HG03565 (cell line): Measurements from ENCODE around the gene BORCS8.
"Not testable (repeated sequence)": the region's sequence is repeated elsewhere in the genome, so short reads cannot be mapped to it uniquely, and the experiment has no call there.

Experiments
- ATAC-seq: cut with Tn5 transposase; IDR thresholded peaks from one replicate; pipeline ENCODE4 v1.9.1; 2021; ENCODE audit warnings: mild to moderate bottlenecking, moderate library complexity; ENCODE audit not compliant: unreplicated experiment

Gene BORCS8

GRCh38 chr19:19151418-19151817 is 40.5 kb downstream of the BORCS8 start:
- ATAC-seq: no peak

DNA sequence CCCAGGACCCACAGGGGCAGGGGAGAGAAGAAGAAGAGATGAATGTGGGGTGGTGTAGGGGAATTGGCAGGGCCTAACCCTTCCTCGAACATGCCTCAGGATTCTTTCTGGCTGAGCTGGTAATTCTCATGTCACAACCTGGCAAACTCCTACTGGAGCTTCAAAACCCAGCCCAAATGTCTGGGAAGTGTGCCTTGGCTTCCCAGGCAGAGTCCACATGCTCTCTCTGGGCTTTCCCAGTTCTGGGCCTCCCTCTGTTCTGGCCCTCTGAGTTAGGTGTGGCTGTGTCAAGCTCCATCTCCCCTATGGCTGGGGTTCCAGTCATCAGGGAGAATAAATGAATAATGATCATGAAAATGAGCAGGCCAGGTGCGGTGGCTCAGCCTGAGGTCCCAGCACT is 42.5 kb downstream of the BORCS8 start:
- no peak for ATAC-seq

GRCh38 chr19:19148504-19148903 is 43.4 kb downstream of the BORCS8 start:
- ATAC-seq: not testable (repeated sequence)

- no peak for ATAC-seq
Measured at GRCh38 chr19:19147344-19147743, 44.6 kb downstream of the BORCS8 start.

- no peak for ATAC-seq
Measured at GRCh38 chr19:19146865-19147264, 45.1 kb downstream of the BORCS8 start.

DNA sequence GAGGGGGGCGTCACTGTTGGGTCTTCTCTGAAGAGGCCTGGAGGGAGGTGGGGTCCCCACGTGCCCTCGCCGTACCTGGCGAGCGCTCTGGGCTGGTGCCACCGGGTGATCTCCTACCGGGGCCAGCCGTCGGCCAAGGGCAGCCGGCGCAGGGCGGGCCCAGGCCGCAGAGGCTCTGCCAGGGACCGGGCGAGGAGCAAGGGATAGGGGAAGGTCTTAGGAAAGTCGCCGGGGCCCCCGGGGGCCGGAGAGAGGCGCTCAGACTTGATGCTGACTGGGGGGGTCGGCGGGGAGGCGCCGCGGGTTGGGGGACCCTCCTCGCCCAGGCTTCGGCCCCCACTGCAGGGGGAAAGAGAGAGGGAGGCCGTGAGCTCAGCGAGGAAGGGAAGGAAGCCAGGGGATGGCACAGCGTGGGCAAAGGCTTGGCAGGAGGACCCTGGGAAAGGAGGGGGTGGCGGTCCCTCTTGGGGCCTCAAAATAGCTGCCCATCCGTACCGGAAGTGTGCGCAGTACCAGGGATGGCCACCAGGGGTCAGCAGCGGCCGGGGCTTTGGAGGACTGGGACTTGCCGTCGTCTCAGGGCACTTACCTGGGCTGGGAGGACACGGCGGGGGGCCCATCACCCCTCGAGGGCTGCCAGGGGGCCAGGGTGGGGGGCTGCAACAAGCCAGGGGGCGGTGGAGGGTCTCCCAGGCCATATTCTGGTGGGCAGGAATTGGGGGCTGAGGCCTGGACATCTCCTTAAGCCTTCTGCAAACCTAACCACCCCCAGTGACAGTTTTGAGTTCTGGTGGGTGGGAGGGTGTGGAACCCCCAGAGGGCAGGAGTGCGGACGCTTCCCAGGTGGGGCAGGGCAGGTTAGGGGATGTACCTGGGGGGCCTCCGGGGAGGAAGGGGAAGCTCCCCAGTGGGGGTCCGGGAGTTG is 46.0 kb downstream of the BORCS8 start:
- ATAC-seq: no peak

DNA sequence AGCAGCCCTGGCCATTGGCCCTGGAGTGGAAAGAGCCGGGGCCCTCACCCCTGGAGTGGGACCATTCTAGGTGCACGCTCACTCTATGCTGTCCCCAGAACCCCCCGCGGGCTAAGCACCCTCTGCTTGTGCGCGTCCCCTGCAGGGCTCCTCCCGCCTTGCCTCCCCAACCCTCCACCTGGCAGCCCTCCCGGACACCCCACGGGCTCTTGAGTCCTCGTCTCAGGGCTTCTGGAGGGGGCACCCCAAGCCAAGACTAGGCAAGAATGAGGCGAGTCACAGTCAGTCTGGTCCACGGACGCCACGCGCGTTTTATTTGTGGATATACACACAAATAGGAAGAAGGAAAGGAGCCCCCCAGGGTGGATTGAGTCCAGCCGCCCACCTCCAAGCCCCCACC is 46.7 kb downstream of the BORCS8 start:
- ATAC-seq: no peak

GRCh38 chr19:19142347-19142746 is 49.6 kb downstream of the BORCS8 start:
- no peak for ATAC-seq

GRCh38 chr19:19140476-19140875 is 51.5 kb downstream of the BORCS8 start:
- ATAC-seq: no peak

DNA sequence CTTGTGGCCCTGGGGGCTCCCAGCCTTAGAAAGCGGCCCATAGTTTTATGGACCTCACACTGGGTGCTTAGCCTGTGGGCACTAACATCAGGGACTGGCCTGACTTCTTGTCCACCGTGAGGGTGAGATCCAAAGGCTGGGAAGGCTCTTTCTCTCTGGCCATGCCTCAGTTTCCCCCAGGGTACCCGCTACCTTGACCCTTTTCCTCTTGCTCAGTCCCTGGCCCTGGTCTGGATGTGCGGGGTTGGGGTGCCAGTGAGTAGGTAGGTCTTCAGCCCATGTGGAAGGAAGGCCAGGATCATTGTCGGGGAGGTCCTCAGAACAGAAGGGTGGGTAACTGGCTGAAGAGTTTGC is 52.1 kb downstream of the BORCS8 start:
- no peak for ATAC-seq

GRCh38 chr19:19138109-19138981 is 53.6 kb downstream of the BORCS8 start, which contains the start of gene TMEM161A:
TSS of gene TMEM161A (minus strand) at chr19:19138478. CDS start at chr19:19138428, 50 bp downstream.
- peak; percentile 94 for ATAC-seq

- no peak for ATAC-seq
Measured at GRCh38 chr19:19137556-19138108, 54.3 kb downstream of the BORCS8 start.

- not testable (repeated sequence) for ATAC-seq
Measured at GRCh38 chr19:19135713-19136112, 56.2 kb downstream of the BORCS8 start.

DNA sequence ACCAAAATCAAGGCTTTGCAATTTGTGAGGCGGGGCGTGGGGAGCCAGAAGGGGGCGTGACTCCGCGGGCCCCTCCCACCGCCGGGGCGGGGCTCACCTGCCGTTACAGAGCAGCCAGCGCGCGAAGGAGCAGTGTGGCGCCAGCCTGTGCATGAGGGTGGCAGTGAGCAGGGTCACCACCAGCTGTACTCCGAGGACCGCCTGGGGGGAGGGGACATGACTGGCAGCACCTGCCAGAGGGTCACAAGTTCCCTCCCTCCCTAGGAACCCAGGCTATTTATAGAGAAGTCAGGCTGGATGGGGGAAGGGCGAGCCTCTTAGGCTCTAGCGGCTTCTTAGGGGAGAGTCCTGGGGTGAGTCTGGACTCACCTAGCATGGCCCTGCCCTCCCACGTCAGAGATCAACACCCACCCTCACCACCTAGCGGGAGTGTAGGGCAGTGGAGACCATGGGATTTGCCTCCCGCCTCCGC is 57.2 kb downstream of the BORCS8 start:
- ATAC-seq: no peak

DNA sequence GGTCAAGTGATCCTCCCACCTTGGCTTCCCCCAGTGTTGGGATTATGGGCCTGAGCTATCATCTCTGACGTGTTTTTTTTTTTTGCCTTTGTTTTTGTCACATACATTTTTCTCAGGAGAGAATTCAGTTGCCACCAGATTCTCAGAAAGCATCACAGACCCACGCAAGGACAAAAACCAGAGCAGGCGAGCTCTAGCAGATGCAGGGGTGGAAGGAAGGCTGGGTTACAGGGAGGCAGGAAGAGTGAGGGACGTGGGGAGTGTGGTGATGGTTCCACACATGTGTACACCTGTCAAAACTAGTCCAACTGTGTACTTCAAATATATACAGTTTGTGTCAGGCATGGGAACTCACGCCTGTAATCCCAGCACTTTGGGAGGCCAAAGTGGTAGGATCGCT is 58.0 kb downstream of the BORCS8 start:
- no peak for ATAC-seq

DNA sequence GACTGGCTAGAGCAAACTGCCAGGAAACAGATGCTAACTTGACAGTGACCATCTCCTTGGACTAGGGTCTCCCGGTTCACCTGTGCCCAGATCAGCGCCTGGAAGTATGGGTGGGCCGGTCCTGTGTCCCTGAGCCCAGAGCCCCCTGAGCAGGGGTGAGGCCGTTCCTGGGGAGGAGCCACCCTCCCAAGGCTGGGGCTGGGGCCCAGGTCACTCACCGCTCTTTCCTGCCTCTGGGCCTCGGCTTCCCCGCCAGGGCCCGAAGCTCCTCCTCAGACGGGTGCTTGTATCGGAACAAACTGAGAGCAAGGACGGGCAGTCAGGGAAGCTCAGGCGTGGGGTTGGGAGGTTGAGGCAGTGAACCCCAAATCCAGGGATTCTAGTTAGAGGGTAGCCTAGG is 59.0 kb downstream of the BORCS8 start:
- ATAC-seq: no peak

- ATAC-seq: no peak
Measured at GRCh38 chr19:19131989-19132388, 60.0 kb downstream of the BORCS8 start.
